Ovary (tissue), 9 donors: ENCODE measurements around the gene HTR6. TPM values are rescaled to one million over a fixed set of nuclear protein-coding genes. Genes with fewer than 3 reads are reported as not detected.

ENCODE experiments used
- DNase-seq, 5 donors: peaks; one replicate each; pipeline ENCODE4 v3.0.0-alpha.2; 2019 to 2020
- H3K27ac ChIP-seq, 2 donors: fragments of 200-600 bp; one replicate each; pipeline versions ENCODE4 v1.5.1 to v1.8.0; 2019 to 2022
- H3K27me3 ChIP-seq: fragments of 200-600 bp; one replicate; pipeline ENCODE4 v1.8.0; 2022
- H3K36me3 ChIP-seq: fragments of 200-600 bp; sonication (generic); one replicate; pipeline ENCODE4 v1.5.1; 2019
- H3K4me1 ChIP-seq: one replicate; pipeline ENCODE4 v1.8.1; 2013; ENCODE audit warnings: mild to moderate bottlenecking, moderate library complexity; ENCODE audit not compliant: insufficient read depth
- H3K4me3 ChIP-seq: fragments of 200-600 bp; sonication (generic); one replicate; pipeline ENCODE4 v1.5.1; 2017
- H3K9me3 ChIP-seq, 2 donors: fragments of 200-600 bp in 1 of 2; sonication (generic) in 1 of 2; one replicate each; pipeline versions ENCODE4 v1.5.1 to v1.8.1; 2013 to 2019; ENCODE audit warnings: mild to moderate bottlenecking in 1 of 2, moderate library complexity in 1 of 2
- CTCF ChIP-seq, 3 donors: fragments of 450-650 bp in 2 of 3; fragments of 200-600 bp in 1 of 3; IDR thresholded peaks; one replicate each; pipeline versions ENCODE4 v1.5.1 to v1.8.0; 2016 to 2022; ENCODE audit warnings: antibody characterized with exemption in 3 of 3, mild to moderate bottlenecking in 1 of 3
- EP300 ChIP-seq: sonication (generic); formaldehyde crosslinking; IDR thresholded peaks from one replicate; pipeline ENCODE4 v1.6.1; 2017; ENCODE audit warnings: antibody characterized with exemption
- POLR2A ChIP-seq: fragments of 450-650 bp; IDR thresholded peaks from one replicate; pipeline ENCODE4 v1.6.1; 2017; ENCODE audit warnings: antibody characterized with exemption, mild to moderate bottlenecking, moderate library complexity
- WGBS, 3 donors: extraction: QIAGEN DNeasy Blood & Tissue Kit in 1 of 3; methylation state at CpG; one replicate each; pipeline versions ENCODE4 v1.1.5 to v1.1.7; 2013 to 2017; 5-methylcytosine and 5-hydroxymethylcytosine counted together
- intact Hi-C, 4 donors: fragments of 100-400 bp; cut with DNase I; formaldehyde crosslinking; loops; one replicate each; pipeline versions ENCODE4 v1.11.0 to v1.15.1; 2022 to 2023
- polyA plus RNA-seq, 2 donors: library from polyadenylated mRNA; stranded (reverse); fragments of 200-250 nt in 1 of 2; fragments of 350-450 nt in 1 of 2; fragmentation: Illumina TruSeq in 1 of 2; extraction: RNeasy Lipid Tissue Mini Kit (QIAGEN cat#74804) in 1 of 2; gene quantifications; one replicate each; pipeline ENCODE4 v1.2.3, GENCODE V29; 2013 to 2014
- total RNA-seq, 7 donors: library from RNA; depleted of rRNA in 2 of 7; stranded (reverse); fragments of >200 nt in 2 of 7; fragmentation: NEBNext Ultra II Directional in 3 of 7; extraction: Animal tissue kit (Norgen Biotek cat#: 25700) in 3 of 7; gene quantifications; one replicate each; pipeline versions ENCODE4 v1.1.0 to v1.2.4, GENCODE V29; 2016 to 2023
- donor health status: DM: no; HTN: no; CAD: no; lungs with moderate emphysema.
- donor health status: DM: no; HTN: no; CAD: no.
- donor health status: Bipolar disorder and iron deficiency.
- donor health status: DM: yes; HTN: yes; CAD: no.
- donor health status: DM: no; HTN: no; CAD: no.
- donor health status: DM: yes; HTN: yes; CAD: no.

Gene HTR6
- total and polyA plus RNA-seq, 9 donors, result not detected

- H3K4me3 ChIP-seq, result no peak overlapping the region
- no peaks in the 10 kb centered on the region for H3K9me3 ChIP-seq
- TF ChIP-seq POLR2A (no peak), EP300 (no peak), CTCF (IDR thresholded peaks at IDR 0.05) (no peak)
- DNase-seq, result no peak
- H3K4me1 ChIP-seq, result peaks cover 7% of the 10 kb centered on the region
- 93 to 96% (median 94%) methylated on average over 14 of the region's 14 CpGs for WGBS, 3 donors
- no peaks in the 10 kb centered on the region for H3K27me3 ChIP-seq
- intact Hi-C loops, result loop anchor here in 1 of 4 donors (5.0 kb wide), 1 partner anchor 38 kb away; the partner anchor contains the start of gene HTR6
- no peaks in the 10 kb centered on the region for H3K36me3 ChIP-seq
- H3K27ac ChIP-seq, result no peak overlapping the region
These were observed 35.6 kb downstream of the HTR6 start for GRCh38 chr1:19700079-19700777.

- no peaks in the 10 kb centered on the region for H3K36me3 ChIP-seq
- H3K27ac ChIP-seq, result no peak overlapping the region
- H3K4me3 ChIP-seq, result no peak overlapping the region
- intact Hi-C loops, result loop anchor here in 1 of 4 donors (5.0 kb wide), 1 partner anchor 41 kb away; the partner anchor contains the start of gene HTR6
- WGBS, 3 donors, result 89 to 96% (median 94%) methylated on average over 3 of the region's 3 CpGs
- no peaks in the 10 kb centered on the region for H3K9me3 ChIP-seq
- peaks cover 7% of the 10 kb centered on the region for H3K4me1 ChIP-seq
- no peaks in the 10 kb centered on the region for H3K27me3 ChIP-seq
- no peak for TF ChIP-seq POLR2A
- no peak for TF ChIP-seq EP300
- no peak for DNase-seq
These were observed 38.6 kb downstream of the HTR6 start for GRCh38 chr1:19703280-19703679.

GRCh38 chr1:19704247-19705113, 39.8 kb downstream of the HTR6 start:
- peaks cover 7% of the 10 kb centered on the region for H3K4me1 ChIP-seq
- no peak overlapping the region for H3K4me3 ChIP-seq
- H3K9me3 ChIP-seq, result no peaks in the 10 kb centered on the region
- intact Hi-C loops, result loop anchor here in 2 of 4 donors (5.0 kb wide), 1 partner anchor 42 kb away; the partner anchor contains the start of gene HTR6 (in 2 of the 2)
- H3K27me3 ChIP-seq, result no peaks in the 10 kb centered on the region
- no peak overlapping the region for H3K27ac ChIP-seq
- peak; percentile 70 to 85 (median 80) for DNase-seq
- TF ChIP-seq EP300 (no peak), CTCF (IDR thresholded peaks at IDR 0.05) (peak; percentile 76 to 90 (median 77))
- H3K36me3 ChIP-seq, result no peaks in the 10 kb centered on the region
- 8 to 19% (median 9%) methylated on average over 19 of the region's 19 CpGs for WGBS, 3 donors

- Histone ChIP-seq H3K4me3 (no peak overlapping the region), H3K4me1 (peaks cover 7% of the 10 kb centered on the region), H3K27ac (no peak overlapping the region), H3K27me3 (no peaks in the 10 kb centered on the region), H3K36me3 (no peaks in the 10 kb centered on the region), H3K9me3 (no peaks in the 10 kb centered on the region)
- intact Hi-C loops, result loop anchor here in 1 of 4 donors (5.0 kb wide), 1 partner anchor 43 kb away; the partner anchor contains the start of gene HTR6
- no peak for TF ChIP-seq CTCF (IDR thresholded peaks at IDR 0.05)
- no peak for TF ChIP-seq POLR2A
- TF ChIP-seq EP300, result no peak
- WGBS, 3 donors, result 73 to 82% (median 78%) methylated on average over 4 of the region's 4 CpGs
- DNase-seq, result no peak
These were observed 40.8 kb downstream of the HTR6 start for GRCh38 chr1:19705464-19705863.
